OCI-LY3 (cell line): ENCODE data around the gene PLD4.

Source experiments
- H2AFZ ChIP-seq: fragments of 200-600, 300-600 bp; shearing (Covaris generic); 2 replicates; pipeline ENCODE4 v1.6.0; 2014; ENCODE audit warnings: antibody characterized with exemption, low read depth, low read length
- H3K27ac ChIP-seq: fragments of 200-600, 300-600 bp; sonication (generic); 2 replicates; pipeline ENCODE4 v1.5.1; 2014; ENCODE audit warnings: mild to moderate bottlenecking, low read length, moderate library complexity, mixed read lengths
- H3K27me3 ChIP-seq: fragments of 200-600, 300-600 bp; sonication (generic); 2 replicates; pipeline ENCODE4 v1.6.1; 2014; ENCODE audit warnings: low read depth, low read length, mixed read lengths
- H3K36me3 ChIP-seq: fragments of 200-600, 300-600 bp; sonication (generic); replicated peaks from 2 replicates; pipeline ENCODE3; 2014; ENCODE audit warnings: low read depth, low read length, mixed read lengths
- H3K4me1 ChIP-seq: fragments of 300-600, 200-600 bp; sonication (generic); 2 replicates; pipeline ENCODE4 v1.6.1; 2014; ENCODE audit warnings: low read length, mixed read lengths
- H3K4me2 ChIP-seq: fragments of 200-600, 300-600 bp; sonication (generic); 2 replicates; pipeline ENCODE4 v1.6.1; 2014; ENCODE audit warnings: low read length, mixed read lengths
- H3K4me3 ChIP-seq: fragments of 300-600, 200-600 bp; sonication (generic); 2 replicates; pipeline ENCODE4 v1.5.1; 2014; ENCODE audit warnings: antibody characterized with exemption, mild to moderate bottlenecking, low read length, moderate library complexity
- H3K79me2 ChIP-seq: fragments of 300-600, 200-600 bp; shearing (Covaris generic); 2 replicates; pipeline ENCODE4 v1.6.1; 2014; ENCODE audit warnings: mild to moderate bottlenecking, low read length, mixed read lengths
- H3K9ac ChIP-seq: fragments of 300-600, 200-600 bp; shearing (Covaris generic); 2 replicates; pipeline ENCODE4 v1.6.0; 2014; ENCODE audit warnings: mild to moderate bottlenecking, low read length, moderate library complexity
- H3K9me3 ChIP-seq: fragments of 200-600, 300-600 bp; shearing (Covaris generic); 2 replicates; pipeline ENCODE4 v1.6.1; 2014; ENCODE audit warnings: low read length, mixed read lengths; ENCODE audit not compliant: insufficient read depth
- H4K20me1 ChIP-seq: fragments of 200-600, 300-600 bp; sonication (generic); 2 replicates; pipeline ENCODE4 v1.6.1; 2016; ENCODE audit warnings: low read length, mixed read lengths; ENCODE audit not compliant: insufficient read depth
- EZH2phosphoT487 ChIP-seq: fragments of 200-600 bp; shearing (Covaris generic); IDR thresholded peaks from 2 replicates; pipeline ENCODE4 v1.6.1; 2018; ENCODE audit warnings: antibody characterized with exemption, mixed run types, low read depth
- TF ChIP-seq, protein P1 (sequence below): fragments of 200-600, 300-600 bp; sonication (generic); IDR thresholded peaks from 2 replicates; pipeline ENCODE4 v1.5.1; 2014; ENCODE audit warnings: antibody characterized with exemption, low read length, low read depth

The PLD4 gene

GRCh38 chr14:104893435-104894207 lies 31.1 kb upstream of the PLD4 start:
- H3K9ac ChIP-seq, result no peak overlapping the region
- H3K27me3 ChIP-seq, result no peaks in the 10 kb centered on the region
- no peak overlapping the region for H3K4me3 ChIP-seq
- no peak overlapping the region for H2AFZ ChIP-seq
- no peaks in the 10 kb centered on the region for H3K9me3 ChIP-seq
- no peaks in the 10 kb centered on the region for H3K79me2 ChIP-seq
- no peaks in the 10 kb centered on the region for H4K20me1 ChIP-seq
- peaks cover 17% of the 10 kb centered on the region for H3K4me1 ChIP-seq
- H3K27ac ChIP-seq, result no peak overlapping the region
- no peaks in the 10 kb centered on the region for H3K36me3 ChIP-seq
- no peak overlapping the region for H3K4me2 ChIP-seq
- TF ChIP-seq, protein P1, sequence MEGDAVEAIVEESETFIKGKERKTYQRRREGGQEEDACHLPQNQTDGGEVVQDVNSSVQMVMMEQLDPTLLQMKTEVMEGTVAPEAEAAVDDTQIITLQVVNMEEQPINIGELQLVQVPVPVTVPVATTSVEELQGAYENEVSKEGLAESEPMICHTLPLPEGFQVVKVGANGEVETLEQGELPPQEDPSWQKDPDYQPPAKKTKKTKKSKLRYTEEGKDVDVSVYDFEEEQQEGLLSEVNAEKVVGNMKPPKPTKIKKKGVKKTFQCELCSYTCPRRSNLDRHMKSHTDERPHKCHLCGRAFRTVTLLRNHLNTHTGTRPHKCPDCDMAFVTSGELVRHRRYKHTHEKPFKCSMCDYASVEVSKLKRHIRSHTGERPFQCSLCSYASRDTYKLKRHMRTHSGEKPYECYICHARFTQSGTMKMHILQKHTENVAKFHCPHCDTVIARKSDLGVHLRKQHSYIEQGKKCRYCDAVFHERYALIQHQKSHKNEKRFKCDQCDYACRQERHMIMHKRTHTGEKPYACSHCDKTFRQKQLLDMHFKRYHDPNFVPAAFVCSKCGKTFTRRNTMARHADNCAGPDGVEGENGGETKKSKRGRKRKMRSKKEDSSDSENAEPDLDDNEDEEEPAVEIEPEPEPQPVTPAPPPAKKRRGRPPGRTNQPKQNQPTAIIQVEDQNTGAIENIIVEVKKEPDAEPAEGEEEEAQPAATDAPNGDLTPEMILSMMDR, result no peak
- TF ChIP-seq EZH2phosphoT487, result no peak

DNA sequence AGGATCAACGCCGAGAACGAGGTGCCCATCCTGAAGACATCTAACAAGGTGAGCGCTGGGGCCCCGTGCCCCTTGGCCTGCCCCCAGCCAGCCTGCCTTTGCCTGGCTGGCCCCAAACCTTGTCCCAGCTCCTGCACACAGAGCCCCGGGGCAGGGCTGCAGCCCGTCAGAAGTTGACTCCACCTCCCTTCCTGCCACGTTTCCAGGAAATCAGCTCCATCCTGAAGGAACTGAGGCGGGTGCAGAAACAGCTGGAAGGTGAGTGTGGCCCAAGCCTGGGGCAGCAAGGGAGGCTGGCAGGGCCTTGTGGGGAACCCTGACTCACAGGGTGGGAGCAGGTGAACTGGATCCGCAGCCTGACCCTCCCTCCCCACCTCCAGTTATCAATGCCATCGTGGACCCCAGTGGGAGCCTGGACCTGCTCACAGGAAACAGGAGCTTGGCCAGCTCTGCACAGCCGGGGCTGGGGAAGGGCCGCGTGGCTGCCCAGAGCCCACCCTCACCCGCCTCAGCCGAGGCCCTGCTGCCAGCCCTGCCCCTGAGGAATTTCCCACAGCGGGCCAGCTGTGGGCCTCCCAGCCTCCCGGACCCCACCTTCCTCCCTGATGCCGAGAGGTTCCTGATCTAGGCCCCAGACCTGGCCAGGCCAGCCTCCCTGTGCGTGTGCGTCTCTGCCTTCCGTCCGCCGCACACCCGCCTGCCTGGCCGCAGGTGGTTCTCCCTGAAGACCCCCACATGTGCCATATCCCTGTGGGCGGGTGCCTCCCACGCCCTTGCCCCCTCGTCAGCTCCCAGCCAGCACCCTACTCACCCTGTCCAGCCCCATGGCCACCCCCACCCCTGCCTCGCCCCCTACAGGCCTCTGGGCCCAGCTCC lies 30.1 kb upstream of the PLD4 start:
- Histone ChIP-seq H3K79me2 (no peaks in the 10 kb centered on the region), H3K9ac (no peak overlapping the region), H3K9me3 (no peaks in the 10 kb centered on the region), H3K27ac (no peak overlapping the region), H2AFZ (no peak overlapping the region), H3K4me1 (peaks cover 13% of the 10 kb centered on the region), H3K27me3 (no peaks in the 10 kb centered on the region), H4K20me1 (no peaks in the 10 kb centered on the region), H3K36me3 (no peaks in the 10 kb centered on the region), H3K4me3 (no peak overlapping the region), H3K4me2 (no peak overlapping the region)
- no peak for TF ChIP-seq EZH2phosphoT487
- TF ChIP-seq, protein P1, result no peak

- TF ChIP-seq, protein P1, result no peak
- TF ChIP-seq EZH2phosphoT487, result no peak
- H3K4me2 ChIP-seq, result peak overlapping the region; percentile 27; the same call in 1 of the 2 replicates
- no peaks in the 10 kb centered on the region for H3K36me3 ChIP-seq
- no peak overlapping the region for H2AFZ ChIP-seq
- no peak overlapping the region for H3K27ac ChIP-seq
- H3K9ac ChIP-seq, result no peak overlapping the region
- H3K4me3 ChIP-seq, result no peak overlapping the region
- no peaks in the 10 kb centered on the region for H3K79me2 ChIP-seq
- no peaks in the 10 kb centered on the region for H3K27me3 ChIP-seq
- peaks cover 20% of the 10 kb centered on the region for H3K4me1 ChIP-seq
- H3K9me3 ChIP-seq, result no peaks in the 10 kb centered on the region
- no peaks in the 10 kb centered on the region for H4K20me1 ChIP-seq
Observed at GRCh38 chr14:104895207-104895785, 29.4 kb upstream of the PLD4 start.
